IPS-20b (cell line): ENCODE data around the gene CRADD.

Source experiments
- H3K27ac ChIP-seq: one replicate; pipeline ENCODE4 v1.5.1; 2013; ENCODE audit warnings: low read length
- H3K27me3 ChIP-seq: 2 replicates; pipeline ENCODE4 v1.6.1; 2013; ENCODE audit warnings: mild to moderate bottlenecking, low read length, inconsistent platforms; ENCODE audit not compliant: insufficient read depth
- H3K36me3 ChIP-seq: 2 replicates; pipeline ENCODE4 v1.6.1; 2013; ENCODE audit warnings: low read depth, mild to moderate bottlenecking, inconsistent platforms, low read length, moderate library complexity; ENCODE audit not compliant: insufficient read depth
- H3K4me1 ChIP-seq: 2 replicates; pipeline ENCODE4 v1.6.1; 2013; ENCODE audit warnings: mild to moderate bottlenecking, control low read depth, inconsistent platforms, low read length, moderate library complexity; ENCODE audit not compliant: insufficient read depth
- H3K4me3 ChIP-seq: 2 replicates; pipeline ENCODE4 v1.5.1; 2013; ENCODE audit warnings: mild to moderate bottlenecking, low read length, inconsistent platforms
- H3K9ac ChIP-seq: 2 replicates; pipeline ENCODE4 v1.6.1; 2013; ENCODE audit warnings: low read depth, mild to moderate bottlenecking, inconsistent platforms, low read length, moderate library complexity
- H3K9me3 ChIP-seq: 2 replicates; pipeline ENCODE4 v1.6.1; 2013; ENCODE audit warnings: mild to moderate bottlenecking, low read depth, low read length, inconsistent platforms; ENCODE audit not compliant: insufficient read depth

CRADD gene

DNA sequence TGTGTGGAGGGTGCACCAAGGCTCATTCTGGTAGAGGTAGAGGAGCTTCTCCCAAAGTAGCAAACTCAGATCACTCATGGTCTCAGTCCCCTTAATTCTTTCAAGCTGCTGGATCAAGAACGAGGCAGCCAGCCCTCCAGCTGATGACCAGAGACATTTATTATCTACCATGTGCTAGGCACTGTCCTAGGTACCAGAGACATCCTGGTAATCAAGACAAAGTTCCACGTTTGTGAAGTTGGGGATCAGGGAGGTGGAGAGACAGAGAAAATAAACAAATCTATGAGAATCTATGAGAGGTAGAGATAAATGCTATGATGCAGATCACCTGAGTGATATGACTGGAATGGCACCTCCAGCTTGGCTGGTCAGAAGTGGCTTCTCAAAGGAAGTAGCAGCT is 130.2 kb downstream of the CRADD start:
- peaks cover 14% of the 10 kb centered on the region; the same call in 1 of the 2 replicates for H3K4me1 ChIP-seq
- no peak overlapping the region for H3K27ac ChIP-seq
- H3K4me3 ChIP-seq, result no peak overlapping the region
- H3K9ac ChIP-seq, result no peak overlapping the region
- H3K27me3 ChIP-seq, result no peaks in the 10 kb centered on the region
- H3K36me3 ChIP-seq, result no peaks in the 10 kb centered on the region
- H3K9me3 ChIP-seq, result no peaks in the 10 kb centered on the region

- Histone ChIP-seq H3K4me1 (peaks cover 8% of the 10 kb centered on the region; the same call in 1 of the 2 replicates), H3K27ac (no peak overlapping the region), H3K36me3 (no peaks in the 10 kb centered on the region), H3K9me3 (no peaks in the 10 kb centered on the region), H3K4me3 (no peak overlapping the region), H3K9ac (no peak overlapping the region), H3K27me3 (no peaks in the 10 kb centered on the region)
Observed at GRCh38 chr12:93808169-93808899, 131.2 kb downstream of the CRADD start.

DNA sequence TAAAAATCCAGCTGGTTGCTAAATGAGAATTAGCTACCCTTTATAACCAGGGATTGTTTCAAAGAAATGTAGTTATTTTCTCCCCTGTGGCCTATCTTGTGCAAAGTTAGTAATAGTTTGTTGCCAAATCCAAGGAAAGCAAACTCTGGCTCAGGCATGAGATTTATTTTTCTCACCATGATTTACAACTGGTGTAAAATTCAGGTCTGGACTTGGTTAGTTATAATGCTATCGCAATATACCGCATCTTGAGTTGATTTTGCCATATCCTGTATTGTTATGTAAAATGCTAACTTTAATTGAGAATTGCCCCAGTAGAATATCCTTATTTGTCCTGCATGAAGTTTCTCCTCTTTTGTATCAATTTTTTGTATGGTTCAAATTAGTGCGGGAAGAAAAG is 135.5 kb downstream of the CRADD start:
- Histone ChIP-seq H3K36me3 (no peaks in the 10 kb centered on the region), H3K9me3 (no peaks in the 10 kb centered on the region), H3K27me3 (no peaks in the 10 kb centered on the region), H3K9ac (no peak overlapping the region), H3K4me1 (0 out of 2 replicates have a peak, but pooled peaks cover 3% of the 10 kb centered on the region), H3K4me3 (no peak overlapping the region), H3K27ac (no peak overlapping the region)

GRCh38 chr12:93813186-93813585 is 136.0 kb downstream of the CRADD start:
- H3K27me3 ChIP-seq, result no peaks in the 10 kb centered on the region
- H3K9me3 ChIP-seq, result no peaks in the 10 kb centered on the region
- H3K9ac ChIP-seq, result no peak overlapping the region
- H3K36me3 ChIP-seq, result no peaks in the 10 kb centered on the region
- 0 out of 2 replicates have a peak, but pooled peaks cover 3% of the 10 kb centered on the region for H3K4me1 ChIP-seq
- no peak overlapping the region for H3K4me3 ChIP-seq
- H3K27ac ChIP-seq, result no peak overlapping the region

DNA sequence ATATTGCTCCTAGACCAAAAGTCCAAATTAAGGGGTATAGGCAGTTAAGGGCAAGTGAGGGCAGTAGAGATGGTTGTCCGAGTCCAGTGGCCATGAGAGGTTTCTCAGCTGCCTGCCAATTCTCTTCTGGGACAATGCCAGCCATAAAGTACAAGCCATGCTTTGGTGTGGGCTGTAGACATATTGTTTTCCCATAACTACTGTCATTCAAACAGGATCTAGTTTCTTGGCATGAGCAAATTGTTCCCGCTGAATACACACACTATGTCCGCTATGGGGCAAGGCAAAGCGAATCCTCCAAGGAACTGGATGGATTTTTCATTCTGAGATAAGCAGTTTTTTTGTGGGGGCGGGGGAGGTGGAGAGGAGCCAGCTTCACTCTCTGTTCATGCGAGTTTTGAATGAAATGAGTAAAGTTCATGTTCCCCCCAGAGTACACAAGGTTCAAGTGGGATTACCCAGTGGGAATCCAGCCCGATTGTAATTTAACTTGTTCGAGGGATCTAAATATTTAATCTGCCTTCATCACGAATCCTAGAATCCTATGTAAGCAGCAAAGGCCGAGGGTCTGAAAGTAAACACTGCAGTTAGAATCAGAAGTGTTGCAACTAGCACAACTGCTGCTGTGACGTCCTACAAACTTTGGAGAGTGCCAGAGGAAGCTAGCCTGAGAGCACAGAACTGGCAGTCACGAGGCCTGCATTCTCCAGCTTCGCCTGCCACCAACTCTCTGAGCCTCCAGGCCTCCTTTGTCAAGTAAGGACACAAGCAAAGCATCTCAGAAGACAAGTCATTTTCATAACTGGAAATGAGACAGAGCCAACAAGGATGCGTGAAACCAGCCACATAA is 137.0 kb downstream of the CRADD start:
- 0 out of 2 replicates have a peak, but pooled peaks cover 3% of the 10 kb centered on the region for H3K4me1 ChIP-seq
- no peaks in the 10 kb centered on the region for H3K36me3 ChIP-seq
- H3K4me3 ChIP-seq, result no peak overlapping the region
- H3K27ac ChIP-seq, result no peak overlapping the region
- H3K27me3 ChIP-seq, result no peaks in the 10 kb centered on the region
- H3K9ac ChIP-seq, result no peak overlapping the region
- no peaks in the 10 kb centered on the region for H3K9me3 ChIP-seq

DNA sequence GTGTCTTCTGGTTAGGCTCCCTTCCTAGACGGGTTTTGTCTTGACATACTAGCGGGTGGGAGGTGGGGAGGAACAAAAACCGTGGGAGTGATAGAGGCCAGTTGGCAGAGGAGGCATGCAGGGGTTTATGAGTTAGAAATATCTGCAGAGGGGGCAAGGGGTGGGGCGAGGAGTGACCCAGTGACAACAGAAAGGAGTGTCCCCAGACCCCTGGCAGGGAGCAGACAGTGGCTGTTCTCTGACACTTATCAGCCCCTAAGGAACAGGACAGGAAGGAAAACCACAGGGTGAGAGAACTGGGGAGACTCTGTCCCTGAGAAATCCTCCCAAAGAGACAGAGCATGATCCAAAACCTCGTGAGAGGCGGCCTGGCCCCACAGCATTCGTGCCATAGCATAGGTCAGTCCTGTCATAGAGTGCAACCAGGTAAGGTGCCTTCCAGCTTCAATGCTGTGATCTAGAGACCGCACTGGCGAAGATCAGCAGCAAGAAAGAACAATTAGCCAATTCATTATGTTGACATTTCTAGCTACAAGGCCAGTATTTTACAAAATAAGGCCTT is 141.4 kb downstream of the CRADD start:
- no peak overlapping the region for H3K27ac ChIP-seq

DNA sequence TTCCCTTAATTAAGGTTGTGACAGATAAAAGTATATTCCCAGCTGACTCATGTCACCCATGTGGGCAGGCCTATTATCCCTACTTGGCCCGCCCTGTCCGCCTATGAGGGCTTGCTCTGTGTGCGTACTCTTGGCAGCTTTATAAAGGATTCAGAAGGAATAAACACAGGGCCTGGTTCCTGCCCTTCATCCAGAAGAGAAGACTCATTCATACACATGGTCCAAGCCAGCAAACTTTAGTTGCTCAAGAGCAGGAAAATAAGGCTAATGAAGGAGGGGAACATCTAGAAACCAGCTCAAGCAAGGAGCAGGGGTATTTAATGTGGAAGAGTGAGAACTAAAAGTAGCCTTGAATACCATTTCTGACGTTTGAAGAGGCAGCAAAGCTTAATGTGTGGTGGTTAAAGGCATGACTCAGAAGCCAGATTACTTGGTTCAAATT is 141.9 kb downstream of the CRADD start:
- Histone ChIP-seq H3K9ac (no peak overlapping the region), H3K4me3 (no peak overlapping the region), H3K36me3 (no peaks in the 10 kb centered on the region), H3K4me1 (peaks cover 5% of the 10 kb centered on the region), H3K27ac (no peak overlapping the region), H3K9me3 (no peaks in the 10 kb centered on the region), H3K27me3 (no peaks in the 10 kb centered on the region)

More for the DNA sequence above, 141.4 kb downstream of the CRADD start:
- Histone ChIP-seq H3K9ac (no peak overlapping the region), H3K9me3 (no peaks in the 10 kb centered on the region), H3K4me1 (no peaks in the 10 kb centered on the region; the same call in 1 of the 2 replicates), H3K4me3 (no peak overlapping the region), H3K27me3 (no peaks in the 10 kb centered on the region), H3K36me3 (no peaks in the 10 kb centered on the region)

- H3K36me3 ChIP-seq, result no peaks in the 10 kb centered on the region
- H3K9me3 ChIP-seq, result no peaks in the 10 kb centered on the region
- H3K4me1 ChIP-seq, result peaks cover 19% of the 10 kb centered on the region
- H3K9ac ChIP-seq, result no peak overlapping the region
- no peak overlapping the region for H3K27ac ChIP-seq
- peak overlapping the region; percentile 31; the same call in 1 of the 2 replicates for H3K4me3 ChIP-seq
- H3K27me3 ChIP-seq, result no peaks in the 10 kb centered on the region
Observed at GRCh38 chr12:93823616-93824391, 146.6 kb downstream of the CRADD start.

DNA sequence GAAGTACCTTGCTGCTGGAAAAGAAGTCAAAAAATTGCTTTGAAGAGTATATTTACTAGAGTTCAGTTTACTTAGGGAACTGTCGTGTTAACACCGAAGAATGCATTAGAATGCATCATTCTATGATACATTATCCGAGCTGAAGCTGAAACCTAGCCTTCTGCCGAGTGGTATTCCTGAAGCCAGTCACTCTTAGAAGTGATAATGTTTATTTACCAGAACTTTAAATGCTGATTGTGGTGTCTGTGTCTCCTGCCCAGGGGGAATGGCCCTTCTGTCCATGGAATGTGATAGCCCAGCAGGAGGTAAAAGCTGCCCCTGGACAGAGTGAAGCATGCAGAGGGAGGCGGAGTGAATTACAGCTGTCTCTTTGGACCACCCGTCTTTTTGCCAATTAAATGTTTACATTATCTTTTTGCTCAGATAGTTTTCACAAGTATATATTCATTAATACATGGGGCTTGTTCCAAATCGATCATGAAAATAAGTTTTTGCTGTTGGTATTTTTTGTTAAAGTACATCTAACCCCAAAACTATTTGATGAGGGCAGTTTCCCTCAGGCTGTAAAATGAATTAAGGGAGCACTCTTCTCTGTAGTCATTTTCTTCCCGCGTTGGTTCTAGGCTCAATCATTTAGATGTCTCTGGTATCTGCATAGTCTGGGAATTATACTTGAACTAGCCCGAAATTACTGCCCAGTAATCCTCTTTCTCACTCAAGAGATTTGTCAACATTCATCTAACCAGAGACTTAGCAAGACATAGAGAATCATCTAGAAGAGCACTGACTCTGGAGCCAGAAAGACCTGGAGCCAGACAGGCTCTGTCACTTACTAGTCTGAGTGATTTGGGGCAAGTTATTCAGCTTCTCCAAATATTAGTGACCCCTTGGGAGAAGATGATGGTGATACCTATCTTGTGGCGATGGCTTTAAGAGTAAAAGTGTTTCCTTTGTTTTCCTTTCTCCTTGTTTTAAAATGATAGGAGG is 147.6 kb downstream of the CRADD start:
- no peaks in the 10 kb centered on the region for H3K36me3 ChIP-seq
- no peak overlapping the region for H3K27ac ChIP-seq
- H3K9me3 ChIP-seq, result no peaks in the 10 kb centered on the region
- peak overlapping the region; percentile 31 for H3K4me3 ChIP-seq
- no peak overlapping the region for H3K9ac ChIP-seq
- no peaks in the 10 kb centered on the region for H3K27me3 ChIP-seq
- peaks cover 24% of the 10 kb centered on the region for H3K4me1 ChIP-seq

DNA sequence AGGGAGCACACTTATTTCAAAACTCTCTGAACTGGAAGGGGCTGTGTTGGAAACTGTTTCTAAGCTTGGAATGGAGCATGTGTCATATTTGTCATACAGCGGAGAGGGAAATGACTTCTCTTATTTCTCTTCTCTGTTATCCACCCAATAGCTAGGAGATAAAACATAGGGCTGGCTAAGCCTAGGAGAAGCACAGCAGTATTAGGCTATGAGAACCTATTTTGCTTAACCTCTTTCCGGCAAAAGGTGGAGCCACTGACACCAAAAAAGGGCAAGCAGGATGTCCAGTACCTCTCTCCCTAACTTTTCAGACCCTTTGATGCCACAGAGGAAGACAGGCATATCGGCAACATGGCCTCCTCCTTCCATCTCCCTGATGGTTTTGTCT is 148.3 kb downstream of the CRADD start:
- Histone ChIP-seq H3K27me3 (no peaks in the 10 kb centered on the region), H3K9me3 (no peaks in the 10 kb centered on the region), H3K36me3 (no peaks in the 10 kb centered on the region), H3K27ac (no peak overlapping the region), H3K4me3 (no peak overlapping the region), H3K9ac (no peak overlapping the region), H3K4me1 (peaks cover 24% of the 10 kb centered on the region)
